HepG2 (cell line): ENCODE data around the gene VPS9D1.

ENCODE experiments used
- DMAP1 ChIP-seq: IDR thresholded peaks from 2 replicates; pipeline ENCODE4 v1.6.1; 2016
- JUND ChIP-seq: sonication (generic); formaldehyde crosslinking; IDR thresholded peaks from 2 replicates; pipeline ENCODE4 v1.8.0; 2022; ENCODE audit warnings: mild to moderate bottlenecking, missing genetic modification reagents
- TAF1 ChIP-seq: sonication (generic); formaldehyde crosslinking; IDR thresholded peaks from 2 replicates; pipeline ENCODE4 v1.4.0; 2020; ENCODE audit warnings: missing genetic modification reagents
- ZNF143 ChIP-seq: sonication (generic); formaldehyde crosslinking; IDR thresholded peaks from 2 replicates; pipeline ENCODE4 v1.4.0; 2020; ENCODE audit warnings: missing genetic modification reagents
- ZNF317 ChIP-seq: sonication (generic); formaldehyde crosslinking; IDR thresholded peaks from 2 replicates; pipeline ENCODE4 v1.5.0; 2020; ENCODE audit warnings: mild to moderate bottlenecking, missing genetic modification reagents
- ZNF367 ChIP-seq: sonication (generic); formaldehyde crosslinking; IDR thresholded peaks from 2 replicates; pipeline ENCODE4 v1.4.0; 2020; ENCODE audit warnings: missing genetic modification reagents, borderline replicate concordance
- ZNF484 ChIP-seq: sonication (generic); formaldehyde crosslinking; IDR thresholded peaks from 2 replicates; pipeline ENCODE4 v1.5.1; 2020; ENCODE audit warnings: mild to moderate bottlenecking, low read depth, missing genetic modification reagents, borderline replicate concordance
- TF ChIP-seq, protein P1 (sequence below): sonication (generic); formaldehyde crosslinking; IDR thresholded peaks from 2 replicates; pipeline ENCODE4 v1.4.0; 2020; ENCODE audit warnings: missing genetic modification reagents, borderline replicate concordance
- TF ChIP-seq, protein P2 (sequence below): sonication (generic); formaldehyde crosslinking; IDR thresholded peaks from 2 replicates; pipeline ENCODE4 v1.5.0; 2020; ENCODE audit warnings: mild to moderate bottlenecking, missing genetic modification reagents, moderate library complexity
- TF ChIP-seq, protein P3 (sequence below): sonication (generic); formaldehyde crosslinking; IDR thresholded peaks from 2 replicates; pipeline ENCODE4 v1.4.0; 2020; ENCODE audit warnings: missing genetic modification reagents
- TF ChIP-seq, protein P4 (sequence below): sonication (generic); formaldehyde crosslinking; IDR thresholded peaks from 2 replicates; pipeline ENCODE4 v1.5.0; 2020; ENCODE audit warnings: missing genetic modification reagents, mild to moderate bottlenecking, borderline replicate concordance
- TF ChIP-seq, protein P5 (sequence below): IDR thresholded peaks from 2 replicates; pipeline ENCODE4 v1.6.1; 2016

DNA sequence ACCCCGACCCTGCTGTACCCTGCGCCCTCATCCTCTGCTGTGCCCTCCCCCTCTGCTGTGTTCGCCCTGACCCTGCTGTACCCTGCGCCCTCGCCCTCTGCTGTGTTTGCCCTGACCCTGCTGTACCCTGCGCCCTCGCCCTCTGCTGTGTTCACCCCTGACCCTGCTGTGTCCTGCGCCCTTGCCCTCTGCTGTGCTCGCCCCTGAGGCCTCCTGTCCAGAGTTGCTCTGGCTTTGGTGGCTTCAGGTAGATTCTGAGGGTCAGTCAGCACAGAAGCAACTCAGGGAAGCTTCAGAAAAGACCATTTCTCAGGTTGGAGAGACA, 12.2 kb upstream of the VPS9D1 start:
- TF ChIP-seq ZNF143 (CRISPR knock-in tag) (no peak), JUND (no peak), ZNF317 (CRISPR knock-in tag) (no peak), TAF1 (CRISPR knock-in tag) (no peak), DMAP1 (no peak), ZNF367 (CRISPR knock-in tag) (no peak), ZNF484 (CRISPR knock-in tag) (no peak)
- TF ChIP-seq, protein P1, sequence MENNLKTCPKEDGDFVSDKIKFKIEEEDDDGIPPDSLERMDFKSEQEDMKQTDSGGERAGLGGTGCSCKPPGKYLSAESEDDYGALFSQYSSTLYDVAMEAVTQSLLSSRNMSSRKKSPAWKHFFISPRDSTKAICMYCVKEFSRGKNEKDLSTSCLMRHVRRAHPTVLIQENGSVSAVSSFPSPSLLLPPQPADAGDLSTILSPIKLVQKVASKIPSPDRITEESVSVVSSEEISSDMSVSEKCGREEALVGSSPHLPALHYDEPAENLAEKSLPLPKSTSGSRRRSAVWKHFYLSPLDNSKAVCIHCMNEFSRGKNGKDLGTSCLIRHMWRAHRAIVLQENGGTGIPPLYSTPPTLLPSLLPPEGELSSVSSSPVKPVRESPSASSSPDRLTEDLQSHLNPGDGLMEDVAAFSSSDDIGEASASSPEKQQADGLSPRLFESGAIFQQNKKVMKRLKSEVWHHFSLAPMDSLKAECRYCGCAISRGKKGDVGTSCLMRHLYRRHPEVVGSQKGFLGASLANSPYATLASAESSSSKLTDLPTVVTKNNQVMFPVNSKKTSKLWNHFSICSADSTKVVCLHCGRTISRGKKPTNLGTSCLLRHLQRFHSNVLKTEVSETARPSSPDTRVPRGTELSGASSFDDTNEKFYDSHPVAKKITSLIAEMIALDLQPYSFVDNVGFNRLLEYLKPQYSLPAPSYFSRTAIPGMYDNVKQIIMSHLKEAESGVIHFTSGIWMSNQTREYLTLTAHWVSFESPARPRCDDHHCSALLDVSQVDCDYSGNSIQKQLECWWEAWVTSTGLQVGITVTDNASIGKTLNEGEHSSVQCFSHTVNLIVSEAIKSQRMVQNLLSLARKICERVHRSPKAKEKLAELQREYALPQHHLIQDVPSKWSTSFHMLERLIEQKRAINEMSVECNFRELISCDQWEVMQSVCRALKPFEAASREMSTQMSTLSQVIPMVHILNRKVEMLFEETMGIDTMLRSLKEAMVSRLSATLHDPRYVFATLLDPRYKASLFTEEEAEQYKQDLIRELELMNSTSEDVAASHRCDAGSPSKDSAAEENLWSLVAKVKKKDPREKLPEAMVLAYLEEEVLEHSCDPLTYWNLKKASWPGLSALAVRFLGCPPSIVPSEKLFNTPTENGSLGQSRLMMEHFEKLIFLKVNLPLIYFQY = no peak
- TF ChIP-seq, protein P2, sequence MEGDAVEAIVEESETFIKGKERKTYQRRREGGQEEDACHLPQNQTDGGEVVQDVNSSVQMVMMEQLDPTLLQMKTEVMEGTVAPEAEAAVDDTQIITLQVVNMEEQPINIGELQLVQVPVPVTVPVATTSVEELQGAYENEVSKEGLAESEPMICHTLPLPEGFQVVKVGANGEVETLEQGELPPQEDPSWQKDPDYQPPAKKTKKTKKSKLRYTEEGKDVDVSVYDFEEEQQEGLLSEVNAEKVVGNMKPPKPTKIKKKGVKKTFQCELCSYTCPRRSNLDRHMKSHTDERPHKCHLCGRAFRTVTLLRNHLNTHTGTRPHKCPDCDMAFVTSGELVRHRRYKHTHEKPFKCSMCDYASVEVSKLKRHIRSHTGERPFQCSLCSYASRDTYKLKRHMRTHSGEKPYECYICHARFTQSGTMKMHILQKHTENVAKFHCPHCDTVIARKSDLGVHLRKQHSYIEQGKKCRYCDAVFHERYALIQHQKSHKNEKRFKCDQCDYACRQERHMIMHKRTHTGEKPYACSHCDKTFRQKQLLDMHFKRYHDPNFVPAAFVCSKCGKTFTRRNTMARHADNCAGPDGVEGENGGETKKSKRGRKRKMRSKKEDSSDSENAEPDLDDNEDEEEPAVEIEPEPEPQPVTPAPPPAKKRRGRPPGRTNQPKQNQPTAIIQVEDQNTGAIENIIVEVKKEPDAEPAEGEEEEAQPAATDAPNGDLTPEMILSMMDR (CRISPR knock-in tag) = no peak
- TF ChIP-seq, protein P3, sequence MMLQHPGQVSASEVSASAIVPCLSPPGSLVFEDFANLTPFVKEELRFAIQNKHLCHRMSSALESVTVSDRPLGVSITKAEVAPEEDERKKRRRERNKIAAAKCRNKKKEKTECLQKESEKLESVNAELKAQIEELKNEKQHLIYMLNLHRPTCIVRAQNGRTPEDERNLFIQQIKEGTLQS (CRISPR knock-in tag) = no peak
- TF ChIP-seq, protein P4, sequence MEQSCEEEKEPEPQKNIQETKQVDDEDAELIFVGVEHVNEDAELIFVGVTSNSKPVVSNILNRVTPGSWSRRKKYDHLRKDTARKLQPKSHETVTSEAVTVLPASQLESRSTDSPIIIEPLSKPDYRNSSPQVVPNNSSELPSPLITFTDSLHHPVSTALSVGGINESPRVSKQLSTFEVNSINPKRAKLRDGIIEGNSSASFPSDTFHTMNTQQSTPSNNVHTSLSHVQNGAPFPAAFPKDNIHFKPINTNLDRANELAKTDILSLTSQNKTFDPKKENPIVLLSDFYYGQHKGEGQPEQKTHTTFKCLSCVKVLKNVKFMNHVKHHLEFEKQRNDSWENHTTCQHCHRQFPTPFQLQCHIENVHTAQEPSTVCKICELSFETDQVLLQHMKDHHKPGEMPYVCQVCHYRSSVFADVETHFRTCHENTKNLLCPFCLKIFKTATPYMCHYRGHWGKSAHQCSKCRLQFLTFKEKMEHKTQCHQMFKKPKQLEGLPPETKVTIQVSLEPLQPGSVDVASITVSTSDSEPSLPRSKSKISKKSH (CRISPR knock-in tag) = no peak
- TF ChIP-seq, protein P5, sequence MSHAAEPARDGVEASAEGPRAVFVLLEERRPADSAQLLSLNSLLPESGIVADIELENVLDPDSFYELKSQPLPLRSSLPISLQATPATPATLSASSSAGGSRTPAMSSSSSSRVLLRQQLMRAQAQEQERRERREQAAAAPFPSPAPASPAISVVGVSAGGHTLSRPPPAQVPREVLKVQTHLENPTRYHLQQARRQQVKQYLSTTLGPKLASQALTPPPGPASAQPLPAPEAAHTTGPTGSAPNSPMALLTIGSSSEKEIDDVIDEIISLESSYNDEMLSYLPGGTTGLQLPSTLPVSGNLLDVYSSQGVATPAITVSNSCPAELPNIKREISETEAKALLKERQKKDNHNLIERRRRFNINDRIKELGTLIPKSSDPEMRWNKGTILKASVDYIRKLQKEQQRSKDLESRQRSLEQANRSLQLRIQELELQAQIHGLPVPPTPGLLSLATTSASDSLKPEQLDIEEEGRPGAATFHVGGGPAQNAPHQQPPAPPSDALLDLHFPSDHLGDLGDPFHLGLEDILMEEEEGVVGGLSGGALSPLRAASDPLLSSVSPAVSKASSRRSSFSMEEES (CRISPR knock-in tag) = no peak
